Right lobe of liver (tissue), 4 donors: Measurements from ENCODE around the gene IKBKE.

Source experiments
- POLR2A ChIP-seq: fragments of 450-650 bp; IDR thresholded peaks from one replicate; pipeline ENCODE4 v1.6.1; 2017; ENCODE audit warnings: antibody characterized with exemption, mild to moderate bottlenecking
- TF ChIP-seq, protein P1 (sequence below), 4 donors: fragments of 200-600 bp in 3 of 4; fragments of 450-650 bp in 1 of 4; IDR thresholded peaks; one replicate each; pipeline versions ENCODE4 v1.5.1 to v1.8.0; 2016 to 2022; ENCODE audit warnings: antibody characterized with exemption in 4 of 4, mild to moderate bottlenecking in 2 of 4
- donor health status: DM: no; HTN: no; CAD: no.
- donor health status: DM: no; HTN: no; CAD: no.
- donor health status: DM: no; HTN: yes; CAD: no.

DNA sequence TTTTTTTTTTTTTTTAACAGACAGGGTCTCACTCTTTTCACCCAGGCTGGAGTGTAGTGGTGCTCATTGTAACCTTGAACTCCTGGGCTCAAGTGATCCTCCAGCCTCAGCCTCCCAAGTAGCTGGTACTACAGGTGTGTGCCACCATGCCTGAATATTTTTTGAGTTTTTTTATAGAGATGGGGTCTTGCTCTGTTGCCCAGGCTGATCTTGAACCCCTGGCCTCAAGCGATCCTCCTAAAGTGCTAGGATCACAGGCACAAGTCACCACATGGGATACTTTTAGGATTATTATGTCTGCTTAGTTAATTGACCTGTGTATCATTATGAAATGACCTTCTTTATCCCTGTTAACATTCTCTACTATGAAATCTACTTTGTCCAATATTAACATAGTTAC is 75.1 kb downstream of the IKBKE start:
- TF ChIP-seq POLR2A, result no peak
- TF ChIP-seq, protein P1, sequence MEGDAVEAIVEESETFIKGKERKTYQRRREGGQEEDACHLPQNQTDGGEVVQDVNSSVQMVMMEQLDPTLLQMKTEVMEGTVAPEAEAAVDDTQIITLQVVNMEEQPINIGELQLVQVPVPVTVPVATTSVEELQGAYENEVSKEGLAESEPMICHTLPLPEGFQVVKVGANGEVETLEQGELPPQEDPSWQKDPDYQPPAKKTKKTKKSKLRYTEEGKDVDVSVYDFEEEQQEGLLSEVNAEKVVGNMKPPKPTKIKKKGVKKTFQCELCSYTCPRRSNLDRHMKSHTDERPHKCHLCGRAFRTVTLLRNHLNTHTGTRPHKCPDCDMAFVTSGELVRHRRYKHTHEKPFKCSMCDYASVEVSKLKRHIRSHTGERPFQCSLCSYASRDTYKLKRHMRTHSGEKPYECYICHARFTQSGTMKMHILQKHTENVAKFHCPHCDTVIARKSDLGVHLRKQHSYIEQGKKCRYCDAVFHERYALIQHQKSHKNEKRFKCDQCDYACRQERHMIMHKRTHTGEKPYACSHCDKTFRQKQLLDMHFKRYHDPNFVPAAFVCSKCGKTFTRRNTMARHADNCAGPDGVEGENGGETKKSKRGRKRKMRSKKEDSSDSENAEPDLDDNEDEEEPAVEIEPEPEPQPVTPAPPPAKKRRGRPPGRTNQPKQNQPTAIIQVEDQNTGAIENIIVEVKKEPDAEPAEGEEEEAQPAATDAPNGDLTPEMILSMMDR (IDR thresholded peaks at IDR 0.05), result no peak
